GM23338 (cell line): ENCODE measurements around the gene HMGCS2. TPM values are rescaled to one million over a fixed set of nuclear protein-coding genes. Genes with fewer than 3 reads are reported as not detected.

Experiments
- ATAC-seq: fragments of 200-7000 bp; cut with Tn5 transposase; 3 replicates; pipeline ENCODE4 v1.9.1; 2020
- DNase-seq: peaks from one replicate; pipeline ENCODE4 v3.0.0-alpha.2; 2015; ENCODE audit warnings: low spot score
- H2AFZ ChIP-seq: fragments of 200-600 bp; sonication (generic); 2 replicates; pipeline ENCODE4 v1.8.0; 2016; ENCODE audit warnings: antibody characterized with exemption, mild to moderate bottlenecking, moderate library complexity
- H3F3A ChIP-seq: fragments of 200-600 bp; sonication (generic); replicated peaks from 2 replicates; pipeline ENCODE4 v1.8.0; 2017; ENCODE audit warnings: antibody characterized with exemption, mixed run types, low read depth
- H3K27ac ChIP-seq: fragments of 200-600 bp; sonication (generic); 2 replicates; pipeline ENCODE4 v1.6.1; 2016; ENCODE audit warnings: low read depth
- H3K27me3 ChIP-seq: fragments of 200-600 bp; sonication (generic); 2 replicates; pipeline ENCODE4 v1.8.0; 2016; ENCODE audit warnings: mild to moderate bottlenecking, mixed run types, moderate library complexity; ENCODE audit not compliant: insufficient read depth
- H3K36me3 ChIP-seq: fragments of 200-600 bp; sonication (generic); 2 replicates; pipeline ENCODE4 v1.8.0; 2016; ENCODE audit warnings: mild to moderate bottlenecking; ENCODE audit not compliant: insufficient read depth
- H3K4me1 ChIP-seq: fragments of 200-600 bp; sonication (generic); 2 replicates; pipeline ENCODE4 v1.8.0; 2016; ENCODE audit warnings: mild to moderate bottlenecking, moderate library complexity; ENCODE audit not compliant: insufficient read depth
- H3K4me2 ChIP-seq: fragments of 200-600 bp; sonication (generic); 2 replicates; pipeline ENCODE4 v1.7.1; 2017; ENCODE audit warnings: mixed run types
- H3K4me3 ChIP-seq: fragments of 200-600 bp; sonication (generic); 2 replicates; pipeline ENCODE4 v1.6.1; 2016; ENCODE audit warnings: mixed run types
- H3K79me2 ChIP-seq: fragments of 200-600 bp; sonication (generic); replicated peaks from 2 replicates; pipeline ENCODE4 v1.8.0; 2017; ENCODE audit warnings: mild to moderate bottlenecking; ENCODE audit not compliant: insufficient read depth
- H3K9me2 ChIP-seq: fragments of 200-600 bp; sonication (generic); 2 replicates; pipeline ENCODE4 v1.8.0; 2017; ENCODE audit not compliant: insufficient read depth
- H4K20me1 ChIP-seq: fragments of 200-600 bp; sonication (generic); replicated peaks from 2 replicates; pipeline ENCODE4 v1.8.0; 2017; ENCODE audit warnings: mild to moderate bottlenecking; ENCODE audit not compliant: insufficient read depth
- H3K27ac Mint-ChIP-seq: 2 replicates; pipeline ENCODE4 v1.8.0; 2020; ENCODE audit warnings: inconsistent platforms, mild to moderate bottlenecking, moderate library complexity, mixed read lengths
- H3K27me3 Mint-ChIP-seq: 3 replicates; pipeline ENCODE4 v1.8.0; 2022; ENCODE audit warnings: low read depth, mild to moderate bottlenecking, moderate library complexity, mixed read lengths, inconsistent platforms; ENCODE audit not compliant: insufficient read depth, poor library complexity
- H3K36me3 Mint-ChIP-seq: 3 replicates; pipeline ENCODE4 v1.8.0; 2021; ENCODE audit warnings: low read depth, mild to moderate bottlenecking, inconsistent platforms, moderate library complexity, mixed read lengths
- H3K4me1 Mint-ChIP-seq: 3 replicates; pipeline ENCODE4 v1.8.0; 2020; ENCODE audit warnings: mild to moderate bottlenecking, inconsistent platforms, mixed read lengths
- H3K4me3 Mint-ChIP-seq: 3 replicates; pipeline ENCODE4 v1.8.0; 2021; ENCODE audit warnings: moderate library complexity, mild to moderate bottlenecking, inconsistent platforms, mixed read lengths
- H3K9me3 Mint-ChIP-seq: 3 replicates; pipeline ENCODE4 v1.8.0; 2020; ENCODE audit warnings: moderate library complexity, mild to moderate bottlenecking, inconsistent platforms, mixed read lengths
- CREB1 ChIP-seq: fragments of 250-450 bp; sonication (Bioruptor Pico); IDR thresholded peaks from 2 replicates; pipeline ENCODE4 v1.5.0; 2020; ENCODE audit warnings: low read depth, mild to moderate bottlenecking, moderate library complexity
- EZH2 ChIP-seq: fragments of 200-600 bp; sonication (generic); IDR thresholded peaks from one replicate; pipeline ENCODE4 v1.8.0; 2017; ENCODE audit warnings: antibody characterized with exemption, mild to moderate bottlenecking, low read depth; ENCODE audit not compliant: unreplicated experiment
- EZH2phosphoT487 ChIP-seq: fragments of 200-600 bp; sonication (generic); IDR thresholded peaks from one replicate; pipeline ENCODE4 v1.8.1; 2018; ENCODE audit warnings: antibody characterized with exemption; ENCODE audit not compliant: unreplicated experiment
- JUNB ChIP-seq: IDR thresholded peaks from one replicate; pipeline ENCODE4 v1.6.1; 2016; ENCODE audit warnings: antibody characterized with exemption; ENCODE audit not compliant: unreplicated experiment
- NANOG ChIP-seq: IDR thresholded peaks from 2 replicates; pipeline ENCODE4 v1.6.1; 2016; ENCODE audit warnings: antibody characterized with exemption, borderline replicate concordance
- POLR2AphosphoS5 ChIP-seq: IDR thresholded peaks from 2 replicates; pipeline ENCODE4 v1.6.1; 2016; ENCODE audit warnings: antibody characterized with exemption, low read depth
- ZNF114 ChIP-seq: fragments of 250-450 bp; sonication (Bioruptor Pico); IDR thresholded peaks from 2 replicates; pipeline ENCODE4 v1.5.0; 2020; ENCODE audit warnings: mild to moderate bottlenecking, moderate library complexity
- polyA plus RNA-seq: library from polyadenylated mRNA; unstranded; fragments of >200 nt; fragmentation: Nextera tagmentation; extraction: Ambion mirVana; gene quantifications from 2 replicates; pipeline ENCODE4 v1.2.1, GENCODE V29; 2016
- total RNA-seq: library from RNA; depleted of rRNA; stranded (reverse); fragments of >200 nt; shearing (Covaris generic); gene quantifications from 2 replicates; pipeline ENCODE4 v1.2.3, GENCODE V29; 2014
- TF ChIP-seq, protein P1 (sequence below), 2 experiments: fragments of 200-600 bp in 1 of 2; sonication (generic) in 1 of 2; conservative IDR thresholded peaks; 2 replicates each; pipeline versions ENCODE4 v1.5.1 to v1.6.1; 2016 to 2017; ENCODE audit warnings: antibody characterized with exemption in 2 of 2, low read depth in 2 of 2, mild to moderate bottlenecking in 2 of 2, moderate library complexity in 1 of 2
- TF ChIP-seq, protein P2 (sequence below): fragments of 250-450 bp; sonication (Bioruptor Pico); IDR thresholded peaks from 2 replicates; pipeline ENCODE4 v1.5.0; 2020; ENCODE audit warnings: mild to moderate bottlenecking, moderate library complexity

Gene HMGCS2
- total and polyA plus RNA-seq, 2 experiments from 2014 or later = not detected

DNA sequence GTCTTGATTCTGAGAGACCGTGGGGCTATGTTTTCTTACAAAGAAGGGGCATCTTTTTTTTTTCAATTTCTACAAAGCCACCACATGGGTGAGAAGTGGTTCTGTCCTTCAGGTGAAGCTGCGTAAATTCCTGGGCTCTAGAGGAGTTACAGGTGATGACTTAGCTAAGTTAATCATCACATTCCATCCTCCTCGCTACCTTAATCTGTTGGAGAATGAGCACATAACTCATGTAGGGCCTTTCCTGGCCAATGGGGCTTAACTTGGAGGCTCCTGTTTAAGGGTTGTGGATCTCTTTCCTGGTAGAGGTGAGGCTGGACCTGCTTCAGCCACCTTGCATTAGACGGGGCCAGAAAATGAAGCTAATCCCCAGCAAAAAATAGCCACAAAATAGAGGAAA, 22.7 kb upstream of the HMGCS2 start:
- Mint-ChIP-seq H3K36me3 (no peaks in the 10 kb centered on the region), H3K9me3 (no peaks in the 10 kb centered on the region), H3K27ac (no peak overlapping the region), H3K4me3 (no peak overlapping the region), H3K4me1 (0 out of 3 replicates have a peak, but pooled peaks cover under 1% of the 10 kb centered on the region), H3K27me3 (no peaks in the 10 kb centered on the region)
- Histone ChIP-seq H3K9me2 (no peaks in the 10 kb centered on the region), H3K4me2 (no peak overlapping the region), H3K4me1 (no peaks in the 10 kb centered on the region), H3K27me3 (no peaks in the 10 kb centered on the region), H2AFZ (peak overlapping the region; percentile 64; the same call in 1 of the 2 replicates), H3K4me3 (no peak overlapping the region), H3K27ac (no peak overlapping the region), H3K79me2 (no peaks in the 10 kb centered on the region), H3K36me3 (no peaks in the 10 kb centered on the region), H3F3A (no peaks in the 10 kb centered on the region), H4K20me1 (no peaks in the 10 kb centered on the region)
- peak; percentile 48 for ATAC-seq
- TF ChIP-seq POLR2AphosphoS5 (no peak), JUNB (no peak)
- TF ChIP-seq, protein P1, sequence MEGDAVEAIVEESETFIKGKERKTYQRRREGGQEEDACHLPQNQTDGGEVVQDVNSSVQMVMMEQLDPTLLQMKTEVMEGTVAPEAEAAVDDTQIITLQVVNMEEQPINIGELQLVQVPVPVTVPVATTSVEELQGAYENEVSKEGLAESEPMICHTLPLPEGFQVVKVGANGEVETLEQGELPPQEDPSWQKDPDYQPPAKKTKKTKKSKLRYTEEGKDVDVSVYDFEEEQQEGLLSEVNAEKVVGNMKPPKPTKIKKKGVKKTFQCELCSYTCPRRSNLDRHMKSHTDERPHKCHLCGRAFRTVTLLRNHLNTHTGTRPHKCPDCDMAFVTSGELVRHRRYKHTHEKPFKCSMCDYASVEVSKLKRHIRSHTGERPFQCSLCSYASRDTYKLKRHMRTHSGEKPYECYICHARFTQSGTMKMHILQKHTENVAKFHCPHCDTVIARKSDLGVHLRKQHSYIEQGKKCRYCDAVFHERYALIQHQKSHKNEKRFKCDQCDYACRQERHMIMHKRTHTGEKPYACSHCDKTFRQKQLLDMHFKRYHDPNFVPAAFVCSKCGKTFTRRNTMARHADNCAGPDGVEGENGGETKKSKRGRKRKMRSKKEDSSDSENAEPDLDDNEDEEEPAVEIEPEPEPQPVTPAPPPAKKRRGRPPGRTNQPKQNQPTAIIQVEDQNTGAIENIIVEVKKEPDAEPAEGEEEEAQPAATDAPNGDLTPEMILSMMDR (conservative IDR thresholded peaks at IDR 0.05; ENCODE audit: low read depth in 2 of 2) = no peak
- DNase-seq = peak; percentile 52

DNA sequence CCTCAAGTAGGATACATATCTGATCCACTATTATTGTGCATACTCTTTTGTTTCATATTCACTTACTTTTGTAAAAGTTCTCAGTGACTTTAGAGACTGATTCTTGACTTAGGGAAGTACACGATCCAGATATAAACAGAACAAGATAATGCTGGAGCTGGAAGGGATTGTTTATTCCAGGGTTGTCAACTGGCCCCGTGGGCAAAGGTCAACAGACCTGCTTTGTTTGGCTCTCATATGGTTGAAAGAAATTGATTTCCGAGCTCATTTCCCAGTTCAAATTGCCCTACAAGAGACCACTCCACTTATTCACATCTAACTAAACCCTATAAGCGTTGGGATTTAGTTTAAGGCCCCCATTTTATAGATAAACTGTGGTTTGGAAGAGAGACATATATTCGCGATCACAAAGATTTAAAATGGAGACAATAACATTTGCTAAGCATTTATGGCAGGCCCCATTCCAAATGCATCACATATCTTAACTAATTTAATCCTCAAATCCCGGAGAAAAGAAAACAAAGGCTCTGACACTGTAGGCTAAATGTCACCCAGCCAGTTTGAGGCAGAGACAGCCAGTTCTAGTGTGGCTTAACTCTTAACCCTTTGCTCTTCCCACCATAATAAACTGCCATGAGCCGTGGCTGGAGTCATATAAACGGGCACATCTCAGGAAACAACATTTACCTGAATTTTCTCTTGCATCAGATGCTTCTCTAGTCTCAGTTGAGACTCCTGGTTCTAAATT, 21.9 kb upstream of the HMGCS2 start:
- no peaks in the 10 kb centered on the region for H3K27me3 Mint-ChIP-seq
- Histone ChIP-seq H3K36me3 (no peaks in the 10 kb centered on the region), H3K27me3 (no peaks in the 10 kb centered on the region), H2AFZ (peak overlapping the region; percentile 64; the same call in 1 of the 2 replicates), H3K4me3 (no peak overlapping the region), H4K20me1 (no peaks in the 10 kb centered on the region), H3K27ac (no peak overlapping the region), H3K4me2 (no peak overlapping the region), H3K9me2 (no peaks in the 10 kb centered on the region), H3K79me2 (no peaks in the 10 kb centered on the region), H3F3A (no peaks in the 10 kb centered on the region), H3K4me1 (no peaks in the 10 kb centered on the region)
- H3K36me3 Mint-ChIP-seq = no peaks in the 10 kb centered on the region
- DNase-seq = no peak
- no peak for ATAC-seq
- peaks cover 5% of the 10 kb centered on the region; the same call in 2 of the 3 replicates for H3K4me1 Mint-ChIP-seq
- H3K4me3 Mint-ChIP-seq = no peak overlapping the region
- H3K9me3 Mint-ChIP-seq = no peaks in the 10 kb centered on the region
- peak overlapping the region; percentile 34 for H3K27ac Mint-ChIP-seq
- TF ChIP-seq EZH2 = no peak
- TF ChIP-seq, protein P2, sequence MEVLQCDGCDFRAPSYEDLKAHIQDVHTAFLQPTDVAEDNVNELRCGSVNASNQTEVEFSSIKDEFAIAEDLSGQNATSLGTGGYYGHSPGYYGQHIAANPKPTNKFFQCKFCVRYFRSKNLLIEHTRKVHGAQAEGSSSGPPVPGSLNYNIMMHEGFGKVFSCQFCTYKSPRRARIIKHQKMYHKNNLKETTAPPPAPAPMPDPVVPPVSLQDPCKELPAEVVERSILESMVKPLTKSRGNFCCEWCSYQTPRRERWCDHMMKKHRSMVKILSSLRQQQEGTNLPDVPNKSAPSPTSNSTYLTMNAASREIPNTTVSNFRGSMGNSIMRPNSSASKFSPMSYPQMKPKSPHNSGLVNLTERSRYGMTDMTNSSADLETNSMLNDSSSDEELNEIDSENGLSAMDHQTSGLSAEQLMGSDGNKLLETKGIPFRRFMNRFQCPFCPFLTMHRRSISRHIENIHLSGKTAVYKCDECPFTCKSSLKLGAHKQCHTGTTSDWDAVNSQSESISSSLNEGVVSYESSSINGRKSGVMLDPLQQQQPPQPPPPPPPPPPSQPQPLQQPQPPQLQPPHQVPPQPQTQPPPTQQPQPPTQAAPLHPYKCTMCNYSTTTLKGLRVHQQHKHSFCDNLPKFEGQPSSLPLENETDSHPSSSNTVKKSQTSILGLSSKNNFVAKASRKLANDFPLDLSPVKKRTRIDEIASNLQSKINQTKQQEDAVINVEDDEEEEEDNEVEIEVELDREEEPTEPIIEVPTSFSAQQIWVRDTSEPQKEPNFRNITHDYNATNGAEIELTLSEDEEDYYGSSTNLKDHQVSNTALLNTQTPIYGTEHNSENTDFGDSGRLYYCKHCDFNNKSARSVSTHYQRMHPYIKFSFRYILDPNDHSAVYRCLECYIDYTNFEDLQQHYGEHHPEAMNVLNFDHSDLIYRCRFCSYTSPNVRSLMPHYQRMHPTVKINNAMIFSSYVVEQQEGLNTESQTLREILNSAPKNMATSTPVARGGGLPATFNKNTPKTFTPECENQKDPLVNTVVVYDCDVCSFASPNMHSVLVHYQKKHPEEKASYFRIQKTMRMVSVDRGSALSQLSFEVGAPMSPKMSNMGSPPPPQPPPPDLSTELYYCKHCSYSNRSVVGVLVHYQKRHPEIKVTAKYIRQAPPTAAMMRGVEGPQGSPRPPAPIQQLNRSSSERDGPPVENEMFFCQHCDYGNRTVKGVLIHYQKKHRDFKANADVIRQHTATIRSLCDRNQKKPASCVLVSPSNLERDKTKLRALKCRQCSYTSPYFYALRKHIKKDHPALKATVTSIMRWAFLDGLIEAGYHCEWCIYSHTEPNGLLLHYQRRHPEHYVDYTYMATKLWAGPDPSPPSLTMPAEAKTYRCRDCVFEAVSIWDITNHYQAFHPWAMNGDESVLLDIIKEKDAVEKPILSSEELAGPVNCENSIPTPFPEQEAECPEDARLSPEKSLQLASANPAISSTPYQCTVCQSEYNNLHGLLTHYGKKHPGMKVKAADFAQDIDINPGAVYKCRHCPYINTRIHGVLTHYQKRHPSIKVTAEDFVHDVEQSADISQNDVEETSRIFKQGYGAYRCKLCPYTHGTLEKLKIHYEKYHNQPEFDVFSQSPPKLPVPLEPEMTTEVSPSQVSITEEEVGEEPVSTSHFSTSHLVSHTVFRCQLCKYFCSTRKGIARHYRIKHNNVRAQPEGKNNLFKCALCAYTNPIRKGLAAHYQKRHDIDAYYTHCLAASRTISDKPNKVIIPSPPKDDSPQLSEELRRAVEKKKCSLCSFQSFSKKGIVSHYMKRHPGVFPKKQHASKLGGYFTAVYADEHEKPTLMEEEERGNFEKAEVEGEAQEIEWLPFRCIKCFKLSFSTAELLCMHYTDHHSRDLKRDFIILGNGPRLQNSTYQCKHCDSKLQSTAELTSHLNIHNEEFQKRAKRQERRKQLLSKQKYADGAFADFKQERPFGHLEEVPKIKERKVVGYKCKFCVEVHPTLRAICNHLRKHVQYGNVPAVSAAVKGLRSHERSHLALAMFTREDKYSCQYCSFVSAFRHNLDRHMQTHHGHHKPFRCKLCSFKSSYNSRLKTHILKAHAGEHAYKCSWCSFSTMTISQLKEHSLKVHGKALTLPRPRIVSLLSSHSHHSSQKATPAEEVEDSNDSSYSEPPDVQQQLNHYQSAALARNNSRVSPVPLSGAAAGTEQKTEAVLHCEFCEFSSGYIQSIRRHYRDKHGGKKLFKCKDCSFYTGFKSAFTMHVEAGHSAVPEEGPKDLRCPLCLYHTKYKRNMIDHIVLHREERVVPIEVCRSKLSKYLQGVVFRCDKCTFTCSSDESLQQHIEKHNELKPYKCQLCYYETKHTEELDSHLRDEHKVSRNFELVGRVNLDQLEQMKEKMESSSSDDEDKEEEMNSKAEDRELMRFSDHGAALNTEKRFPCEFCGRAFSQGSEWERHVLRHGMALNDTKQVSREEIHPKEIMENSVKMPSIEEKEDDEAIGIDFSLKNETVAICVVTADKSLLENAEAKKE (CRISPR knock-in tag) = no peak
- no peak for TF ChIP-seq EZH2phosphoT487
- TF ChIP-seq, protein P1 (conservative IDR thresholded peaks at IDR 0.05; ENCODE audit: low read depth in 2 of 2) = no peak
- no peak for TF ChIP-seq POLR2AphosphoS5
- TF ChIP-seq ZNF114 (CRISPR knock-in tag) = no peak
- no peak for TF ChIP-seq CREB1
- TF ChIP-seq NANOG = no peak
